SW480 (cell line): Measurements from ENCODE around the gene SHB.

Source experiments
- DNase-seq: peaks from one replicate; pipeline ENCODE4 v3.0.0-alpha.2; 2016; ENCODE audit warnings: low spot score

Gene SHB

GRCh38 chr9:37988602-37989001 lies 80.4 kb downstream of the SHB start:
- DNase-seq = no peak

GRCh38 chr9:37988041-37988440 lies 81.0 kb downstream of the SHB start:
- no peak for DNase-seq

GRCh38 chr9:37987467-37987981 lies 81.5 kb downstream of the SHB start:
- DNase-seq = no peak

- DNase-seq = no peak
Observed at GRCh38 chr9:37986771-37987258, 82.2 kb downstream of the SHB start.

GRCh38 chr9:37986001-37986400 lies 83.0 kb downstream of the SHB start:
- DNase-seq = no peak

- DNase-seq = peak; percentile 71
Observed at GRCh38 chr9:37984672-37985611, 84.1 kb downstream of the SHB start.

- DNase-seq = no peak
Observed at GRCh38 chr9:37984278-37984671, 84.8 kb downstream of the SHB start.

GRCh38 chr9:37983381-37984067 lies 85.5 kb downstream of the SHB start:
- DNase-seq = no peak

- peak; percentile 27 for DNase-seq
Observed at GRCh38 chr9:37979844-37980243, 89.2 kb downstream of the SHB start.

- no peak for DNase-seq
Observed at GRCh38 chr9:37978983-37979382, 90.0 kb downstream of the SHB start.

- no peak for DNase-seq
Observed at GRCh38 chr9:37978481-37978864, 90.6 kb downstream of the SHB start.

- DNase-seq = no peak
Observed at GRCh38 chr9:37977851-37978480, 91.1 kb downstream of the SHB start.

- DNase-seq = no peak
Observed at GRCh38 chr9:37976714-37977477, 92.1 kb downstream of the SHB start.

- no peak for DNase-seq
Observed at GRCh38 chr9:37975639-37976038, 93.4 kb downstream of the SHB start.

- DNase-seq = no peak
Observed at GRCh38 chr9:37974506-37975173, 94.4 kb downstream of the SHB start.

- DNase-seq = no peak
Observed at GRCh38 chr9:37972351-37972848, 96.6 kb downstream of the SHB start.

- no peak for DNase-seq
Observed at GRCh38 chr9:37971691-37972090, 97.3 kb downstream of the SHB start.

- DNase-seq = no peak
Observed at GRCh38 chr9:37971108-37971459, 97.9 kb downstream of the SHB start.

GRCh38 chr9:37970301-37971107 lies 98.5 kb downstream of the SHB start:
- DNase-seq = no peak
